ENCODE measurements around the gene CASK.
"Not testable (repeated sequence)": the region's sequence is repeated elsewhere in the genome, so short reads cannot be mapped to it uniquely, and the experiment has no call there.

CASK gene

DNA sequence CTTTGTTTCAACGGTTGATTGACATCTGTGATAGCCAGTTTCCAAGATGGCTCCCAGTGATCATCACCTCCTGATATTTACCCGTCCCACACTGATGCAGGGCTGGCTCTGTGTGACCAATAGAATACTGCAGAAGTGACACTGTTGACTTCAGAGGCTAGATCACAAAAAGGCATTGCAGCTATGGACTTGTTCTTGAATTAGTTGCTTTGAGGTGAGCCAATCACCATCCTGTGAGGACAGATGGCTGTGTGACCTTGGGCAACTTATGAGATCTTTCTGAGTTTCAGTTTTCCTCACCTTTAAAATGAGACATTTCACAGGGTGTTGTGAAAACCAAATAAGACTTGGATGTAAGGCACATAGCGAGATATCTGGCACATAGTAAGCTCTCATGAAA is 201.1 kb downstream of the CASK start:
- no peak overlapping the region for H3K9ac ChIP-seq (ENCODE audit: low read depth in 1 of 2, low read length in 2 of 2)
- H3K9me3 ChIP-seq (ENCODE audit: control insufficient read depth in 1 of 2, low read length in 2 of 2): peaks cover 0 to 15% of the 10 kb centered on the region in 2 donors
- H3K36me3 ChIP-seq (ENCODE audit: control insufficient read depth in 1 of 2, insufficient read depth in 2 of 2, low read length in 2 of 2): peaks cover 0 to 11% of the 10 kb centered on the region in 2 donors
- no peaks in the 10 kb centered on the region for H3K4me1 ChIP-seq (ENCODE audit: control insufficient read depth in 1 of 2, insufficient read depth in 2 of 2, low read length in 2 of 2)
- no peak overlapping the region for H3K4me3 ChIP-seq (ENCODE audit: low read depth in 1 of 2, low read length in 2 of 2)
- no peak overlapping the region for H3K27ac ChIP-seq (ENCODE audit: low read depth, low read length)
- no peaks in the 10 kb centered on the region for H3K27me3 ChIP-seq (ENCODE audit: control insufficient read depth in 1 of 2, insufficient read depth in 2 of 2, low read length in 2 of 2)

GRCh38 chrX:41721590-41721989 is 201.8 kb downstream of the CASK start:
- Histone ChIP-seq H3K4me1 (ENCODE audit: control insufficient read depth in 1 of 2, insufficient read depth in 2 of 2, low read length in 2 of 2) (peaks cover 0 to under 1% of the 10 kb centered on the region in 2 donors), H3K9ac (ENCODE audit: low read depth in 1 of 2, low read length in 2 of 2) (no peak overlapping the region), H3K4me3 (ENCODE audit: low read depth in 1 of 2, low read length in 2 of 2) (no peak overlapping the region), H3K27me3 (ENCODE audit: control insufficient read depth in 1 of 2, insufficient read depth in 2 of 2, low read length in 2 of 2) (no peaks in the 10 kb centered on the region), H3K27ac (ENCODE audit: low read depth, low read length) (no peak overlapping the region), H3K9me3 (ENCODE audit: control insufficient read depth in 1 of 2, low read length in 2 of 2) (peaks cover 0 to 15% of the 10 kb centered on the region in 2 donors), H3K36me3 (ENCODE audit: control insufficient read depth in 1 of 2, insufficient read depth in 2 of 2, low read length in 2 of 2) (peaks cover 0 to 11% of the 10 kb centered on the region in 2 donors)

- H3K9ac ChIP-seq (ENCODE audit: low read depth in 1 of 2, low read length in 2 of 2): no peak overlapping the region
- peaks cover 0 to 6% of the 10 kb centered on the region in 2 donors for H3K4me1 ChIP-seq (ENCODE audit: control insufficient read depth in 1 of 2, insufficient read depth in 2 of 2, low read length in 2 of 2)
- H3K9me3 ChIP-seq (ENCODE audit: control insufficient read depth in 1 of 2, low read length in 2 of 2): peaks cover 0 to 15% of the 10 kb centered on the region in 2 donors
- no peak overlapping the region for H3K27ac ChIP-seq (ENCODE audit: low read depth, low read length)
- peaks cover 0 to 11% of the 10 kb centered on the region in 2 donors for H3K36me3 ChIP-seq (ENCODE audit: control insufficient read depth in 1 of 2, insufficient read depth in 2 of 2, low read length in 2 of 2)
- H3K4me3 ChIP-seq (ENCODE audit: low read depth in 1 of 2, low read length in 2 of 2): no peak overlapping the region
- H3K27me3 ChIP-seq (ENCODE audit: control insufficient read depth in 1 of 2, insufficient read depth in 2 of 2, low read length in 2 of 2): no peaks in the 10 kb centered on the region
Measured at GRCh38 chrX:41720125-41720779, 203.1 kb downstream of the CASK start.

DNA sequence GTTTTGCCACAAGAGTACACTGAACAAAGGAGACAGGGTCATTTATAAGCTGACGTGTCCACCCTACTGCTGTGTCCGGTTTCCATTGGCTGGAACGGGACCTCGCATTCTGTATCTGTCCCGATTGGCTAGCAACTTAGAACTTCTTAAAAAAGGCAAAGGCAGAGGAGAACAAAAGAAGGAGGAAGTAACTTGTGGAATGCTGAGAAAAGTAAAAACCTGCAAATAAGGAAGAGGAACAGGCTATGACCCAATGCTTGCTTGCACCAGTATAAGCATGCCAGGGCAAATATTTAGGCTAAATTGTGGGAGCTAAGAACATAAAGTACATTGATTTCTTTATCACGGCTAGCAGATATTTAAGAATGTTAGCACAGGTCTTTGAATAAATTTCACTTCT is 203.7 kb downstream of the CASK start:
- H3K4me1 ChIP-seq (ENCODE audit: control insufficient read depth in 1 of 2, insufficient read depth in 2 of 2, low read length in 2 of 2); H3K27me3 ChIP-seq (ENCODE audit: control insufficient read depth in 1 of 2, insufficient read depth in 2 of 2, low read length in 2 of 2); H3K9ac ChIP-seq (ENCODE audit: low read depth in 1 of 2, low read length in 2 of 2); H3K27ac ChIP-seq (ENCODE audit: low read depth, low read length); H3K4me3 ChIP-seq (ENCODE audit: low read depth in 1 of 2, low read length in 2 of 2): not testable (repeated sequence)
- Histone ChIP-seq H3K9me3 (ENCODE audit: control insufficient read depth in 1 of 2, low read length in 2 of 2) (peaks cover 0 to 15% of the 10 kb centered on the region in 2 donors), H3K36me3 (ENCODE audit: control insufficient read depth in 1 of 2, insufficient read depth in 2 of 2, low read length in 2 of 2) (peaks cover 0 to 11% of the 10 kb centered on the region in 2 donors)

DNA sequence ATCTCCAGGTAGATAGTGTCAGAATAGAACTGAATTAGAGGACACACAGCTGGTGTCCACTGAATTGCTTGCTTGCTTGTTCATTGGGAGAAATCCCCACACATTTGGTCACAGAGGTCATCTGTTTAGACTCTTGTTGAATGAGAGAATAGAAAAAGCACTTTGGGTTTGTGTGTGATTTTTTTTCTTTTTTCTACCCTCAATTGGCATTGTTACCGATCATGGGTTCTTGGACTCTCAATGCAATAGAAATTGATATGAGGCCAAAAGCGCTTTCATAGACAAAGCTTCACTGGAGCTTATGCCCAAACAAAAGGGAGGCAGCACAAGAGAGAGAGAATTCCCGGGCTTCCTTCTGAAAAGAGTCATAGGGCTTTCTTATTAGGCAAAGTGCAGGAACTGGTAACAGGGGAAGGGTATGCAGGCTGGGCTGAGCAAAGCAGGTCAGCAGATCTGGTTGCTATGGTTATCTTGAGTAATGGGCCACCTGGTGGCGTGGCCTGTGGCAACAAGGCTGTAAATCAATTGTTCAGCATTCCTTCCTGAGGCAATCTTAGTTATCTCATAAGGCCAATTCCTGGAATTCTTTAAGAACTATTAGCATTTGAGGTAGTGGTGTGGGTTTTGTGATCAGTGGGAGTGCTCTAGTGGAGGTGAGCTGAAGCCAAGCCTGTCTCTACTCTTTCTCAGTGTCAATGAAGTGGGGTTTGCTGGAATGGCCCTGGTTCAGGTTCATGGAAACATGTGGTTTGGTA is 204.7 kb downstream of the CASK start:
- Histone ChIP-seq H3K27me3 (ENCODE audit: control insufficient read depth in 1 of 2, insufficient read depth in 2 of 2, low read length in 2 of 2) (no peaks in the 10 kb centered on the region), H3K9ac (ENCODE audit: low read depth in 1 of 2, low read length in 2 of 2) (no peak overlapping the region), H3K36me3 (ENCODE audit: control insufficient read depth in 1 of 2, insufficient read depth in 2 of 2, low read length in 2 of 2) (peaks cover 0 to 11% of the 10 kb centered on the region in 2 donors), H3K4me1 (ENCODE audit: control insufficient read depth in 1 of 2, insufficient read depth in 2 of 2, low read length in 2 of 2) (peaks cover 0 to 6% of the 10 kb centered on the region in 2 donors), H3K4me3 (ENCODE audit: low read depth in 1 of 2, low read length in 2 of 2) (peak overlapping the region in 1 of 2 donors; percentile 15), H3K27ac (ENCODE audit: low read depth, low read length) (no peak overlapping the region), H3K9me3 (ENCODE audit: control insufficient read depth in 1 of 2, low read length in 2 of 2) (peaks cover 0 to 15% of the 10 kb centered on the region in 2 donors)

GRCh38 chrX:41716767-41717473 is 206.4 kb downstream of the CASK start:
- Histone ChIP-seq H3K27ac (ENCODE audit: low read depth, low read length) (no peak overlapping the region), H3K4me3 (ENCODE audit: low read depth in 1 of 2, low read length in 2 of 2) (peak overlapping the region in 1 of 2 donors; percentile 7), H3K36me3 (ENCODE audit: control insufficient read depth in 1 of 2, insufficient read depth in 2 of 2, low read length in 2 of 2) (peaks cover 0 to 5% of the 10 kb centered on the region in 2 donors), H3K9ac (ENCODE audit: low read depth in 1 of 2, low read length in 2 of 2) (no peak overlapping the region), H3K27me3 (ENCODE audit: control insufficient read depth in 1 of 2, insufficient read depth in 2 of 2, low read length in 2 of 2) (no peaks in the 10 kb centered on the region), H3K4me1 (ENCODE audit: control insufficient read depth in 1 of 2, insufficient read depth in 2 of 2, low read length in 2 of 2) (peaks cover 0 to 6% of the 10 kb centered on the region in 2 donors), H3K9me3 (ENCODE audit: control insufficient read depth in 1 of 2, low read length in 2 of 2) (peaks cover 0 to 15% of the 10 kb centered on the region in 2 donors)

DNA sequence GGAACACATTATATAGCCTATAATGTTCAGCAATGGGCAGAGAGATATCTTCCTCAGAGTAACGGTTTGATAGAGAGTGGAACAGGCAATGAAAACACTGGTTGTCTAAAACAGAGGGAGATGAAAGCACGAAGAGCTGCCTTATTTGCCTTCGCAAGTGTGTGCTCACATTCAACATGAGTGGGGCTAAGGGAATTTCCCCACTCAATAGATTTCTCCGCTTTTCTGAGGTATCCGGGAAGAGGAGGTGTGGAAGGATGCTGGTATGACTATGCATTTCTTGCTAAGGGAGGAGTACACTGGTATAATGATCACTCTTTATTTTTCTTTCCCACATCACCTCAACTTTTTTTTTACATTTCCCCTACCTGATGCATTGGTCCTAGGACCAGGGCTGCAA is 207.1 kb downstream of the CASK start:
- no peak overlapping the region for H3K27ac ChIP-seq (ENCODE audit: low read depth, low read length)

DNA sequence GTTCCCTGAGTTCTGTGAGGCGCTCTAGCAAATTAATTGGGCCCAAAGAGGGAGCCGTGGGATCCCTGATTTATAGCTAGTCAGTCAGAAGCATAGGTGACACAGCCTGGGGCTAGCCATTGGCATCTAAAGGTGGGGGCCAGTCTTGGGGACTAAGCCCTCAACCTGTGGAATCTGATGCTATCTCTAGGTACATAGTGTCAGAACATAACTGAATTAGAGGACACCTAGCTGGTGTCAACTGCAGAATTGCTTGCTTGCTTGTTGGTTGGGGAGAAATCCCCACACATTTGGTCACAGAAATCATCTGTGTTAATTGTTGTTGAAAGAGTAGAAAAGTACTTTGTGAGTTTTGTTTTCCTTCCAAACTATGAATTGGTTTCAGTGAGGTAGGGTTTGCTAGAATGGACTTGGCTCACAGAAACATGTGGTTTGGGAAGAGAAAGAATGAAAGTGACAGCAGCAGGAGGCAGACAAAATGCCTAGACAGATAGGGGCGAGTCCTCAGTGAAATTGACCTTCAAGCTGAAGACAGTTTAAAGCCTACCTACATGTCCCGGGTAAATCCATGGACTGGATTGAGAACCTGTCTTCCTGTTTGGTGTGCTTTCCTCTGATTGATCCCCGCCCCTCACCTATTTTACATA is 212.2 kb downstream of the CASK start:
- Histone ChIP-seq H3K4me1 (ENCODE audit: control insufficient read depth in 1 of 2, insufficient read depth in 2 of 2, low read length in 2 of 2) (peaks cover 0 to 1% of the 10 kb centered on the region in 2 donors), H3K9me3 (ENCODE audit: control insufficient read depth in 1 of 2, low read length in 2 of 2) (no peaks in the 10 kb centered on the region), H3K36me3 (ENCODE audit: control insufficient read depth in 1 of 2, insufficient read depth in 2 of 2, low read length in 2 of 2) (no peaks in the 10 kb centered on the region), H3K27me3 (ENCODE audit: control insufficient read depth in 1 of 2, insufficient read depth in 2 of 2, low read length in 2 of 2) (no peaks in the 10 kb centered on the region), H3K27ac (ENCODE audit: low read depth, low read length) (no peak overlapping the region), H3K9ac (ENCODE audit: low read depth in 1 of 2, low read length in 2 of 2) (no peak overlapping the region), H3K4me3 (ENCODE audit: low read depth in 1 of 2, low read length in 2 of 2) (no peak overlapping the region)

More for the DNA sequence above, 207.1 kb downstream of the CASK start:
- peaks cover 0 to 6% of the 10 kb centered on the region in 2 donors for H3K4me1 ChIP-seq (ENCODE audit: control insufficient read depth in 1 of 2, insufficient read depth in 2 of 2, low read length in 2 of 2)
- no peak overlapping the region for H3K4me3 ChIP-seq (ENCODE audit: low read depth in 1 of 2, low read length in 2 of 2)
- no peak overlapping the region for H3K9ac ChIP-seq (ENCODE audit: low read depth in 1 of 2, low read length in 2 of 2)
- peaks cover 0 to 4% of the 10 kb centered on the region in 2 donors for H3K36me3 ChIP-seq (ENCODE audit: control insufficient read depth in 1 of 2, insufficient read depth in 2 of 2, low read length in 2 of 2)
- peaks cover 0 to 15% of the 10 kb centered on the region in 2 donors for H3K9me3 ChIP-seq (ENCODE audit: control insufficient read depth in 1 of 2, low read length in 2 of 2)
- no peaks in the 10 kb centered on the region for H3K27me3 ChIP-seq (ENCODE audit: control insufficient read depth in 1 of 2, insufficient read depth in 2 of 2, low read length in 2 of 2)

DNA sequence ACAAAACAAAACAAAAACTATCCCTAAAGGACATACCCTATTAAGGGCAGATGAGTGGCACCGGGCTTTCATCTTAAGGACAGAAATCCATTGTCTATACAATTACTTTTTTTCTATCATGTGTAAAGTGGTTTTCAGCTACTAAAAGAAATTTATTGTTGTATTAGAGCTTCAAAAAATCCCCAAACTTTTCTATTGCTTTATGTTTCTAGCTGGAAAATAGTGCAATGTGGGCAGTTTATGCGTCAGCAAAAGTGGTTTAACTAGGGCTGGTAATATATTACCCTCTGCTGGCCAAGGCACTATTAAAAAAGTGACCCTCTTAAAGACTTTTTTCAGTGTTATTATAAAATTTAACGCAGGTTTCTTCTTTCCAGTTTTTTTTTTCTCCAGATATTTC is 214.9 kb downstream of the CASK start:
- H3K9ac ChIP-seq (ENCODE audit: low read depth in 1 of 2, low read length in 2 of 2): no peak overlapping the region
- no peak overlapping the region for H3K4me3 ChIP-seq (ENCODE audit: low read depth in 1 of 2, low read length in 2 of 2)
- no peaks in the 10 kb centered on the region for H3K4me1 ChIP-seq (ENCODE audit: control insufficient read depth in 1 of 2, insufficient read depth in 2 of 2, low read length in 2 of 2)
- no peaks in the 10 kb centered on the region for H3K27me3 ChIP-seq (ENCODE audit: control insufficient read depth in 1 of 2, insufficient read depth in 2 of 2, low read length in 2 of 2)
- no peak overlapping the region for H3K27ac ChIP-seq (ENCODE audit: low read depth, low read length)
- no peaks in the 10 kb centered on the region for H3K36me3 ChIP-seq (ENCODE audit: control insufficient read depth in 1 of 2, insufficient read depth in 2 of 2, low read length in 2 of 2)
- no peaks in the 10 kb centered on the region for H3K9me3 ChIP-seq (ENCODE audit: control insufficient read depth in 1 of 2, low read length in 2 of 2)
